LNCAP (cell line): ENCODE results near the gene NR5A2.

Experiments
- CTCF ChIP-seq: fragments of 450-650 bp; IDR thresholded peaks from 2 replicates; pipeline ENCODE4 v1.5.1; 2017; ENCODE audit warnings: mild to moderate bottlenecking

The NR5A2 gene

GRCh38 chr1:200036619-200037270 lies 9.2 kb downstream of the NR5A2 start:
- TF ChIP-seq CTCF, result no peak

- no peak for TF ChIP-seq CTCF
Measured at GRCh38 chr1:200037501-200037900, 10.0 kb downstream of the NR5A2 start.

- no peak for TF ChIP-seq CTCF
Measured at GRCh38 chr1:200037904-200038303, 10.4 kb downstream of the NR5A2 start.

DNA sequence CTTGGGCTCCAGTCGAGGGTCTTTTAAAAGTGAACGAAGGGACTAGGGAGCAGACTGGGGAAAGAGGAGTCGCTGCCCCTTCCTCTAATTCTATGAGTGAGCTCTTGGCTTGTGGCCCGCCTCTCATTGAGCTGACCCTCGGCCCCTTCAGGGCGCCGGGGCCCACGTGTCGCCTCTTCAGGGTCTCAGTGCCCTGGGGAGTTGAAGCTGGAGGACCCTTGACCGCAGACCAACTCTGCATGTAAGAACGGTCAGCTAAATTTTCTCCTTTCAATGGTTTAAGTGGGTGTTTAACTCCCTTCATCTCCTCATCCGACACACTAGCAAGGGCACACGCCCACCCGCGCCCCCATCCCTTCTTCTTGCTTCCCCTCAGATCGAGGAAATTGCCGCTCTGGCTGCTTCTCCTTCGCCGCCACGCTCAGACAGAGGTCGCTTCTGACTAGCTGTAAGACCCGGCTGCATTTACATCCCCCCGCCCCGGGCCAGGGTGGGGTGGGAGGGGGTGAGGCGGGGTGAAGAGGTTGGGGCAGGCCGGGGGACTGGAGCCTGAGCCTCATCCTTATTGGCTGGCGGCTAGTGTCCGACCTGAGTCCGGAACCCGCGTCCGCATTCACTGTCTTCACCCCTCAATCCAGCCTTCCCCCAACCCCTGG lies 10.9 kb downstream of the NR5A2 start:
- TF ChIP-seq CTCF, result no peak

DNA sequence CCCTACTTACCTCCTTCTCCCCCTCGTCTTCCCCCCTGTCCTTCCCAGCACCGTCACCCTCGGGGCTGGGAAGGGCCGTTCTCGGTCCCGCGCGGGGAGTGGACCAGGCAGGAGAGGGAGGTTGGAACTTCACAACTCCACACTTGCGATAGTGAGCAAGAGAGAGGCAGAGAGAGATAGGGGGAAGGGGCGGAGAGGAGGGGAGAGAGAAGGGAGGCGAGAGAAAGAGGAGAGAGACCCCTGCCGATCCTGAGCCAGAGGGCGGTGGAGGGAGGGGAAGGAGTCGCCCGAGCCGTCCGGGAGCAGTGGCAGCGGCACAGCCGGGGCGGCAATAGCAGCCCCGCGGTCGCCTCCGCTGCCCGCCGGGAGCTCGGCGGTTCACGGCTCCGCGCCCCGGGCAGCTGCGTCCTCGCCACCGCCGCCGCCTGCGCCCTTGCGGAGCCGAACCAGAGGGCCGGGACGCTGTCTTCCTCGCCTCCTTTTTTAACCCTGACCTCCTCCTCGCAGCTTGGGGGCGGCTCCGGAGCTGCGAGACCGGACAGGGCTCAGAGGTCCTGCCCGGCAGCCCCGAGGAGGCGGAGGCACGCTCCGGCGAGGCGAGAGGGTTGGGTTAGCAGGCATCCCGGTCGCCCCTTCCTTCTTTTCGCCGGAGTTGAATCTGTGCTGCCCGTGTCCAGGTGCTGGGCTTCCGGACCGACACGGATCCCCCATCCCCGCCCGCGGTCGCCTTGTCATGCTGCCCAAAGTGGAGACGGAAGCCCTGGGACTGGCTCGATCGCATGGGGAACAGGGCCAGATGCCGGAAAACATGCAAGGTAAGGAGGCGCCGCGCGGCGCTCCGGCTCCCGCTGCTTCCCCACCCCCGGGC lies 11.7 kb downstream of the NR5A2 start:
- TF ChIP-seq CTCF, result no peak

DNA sequence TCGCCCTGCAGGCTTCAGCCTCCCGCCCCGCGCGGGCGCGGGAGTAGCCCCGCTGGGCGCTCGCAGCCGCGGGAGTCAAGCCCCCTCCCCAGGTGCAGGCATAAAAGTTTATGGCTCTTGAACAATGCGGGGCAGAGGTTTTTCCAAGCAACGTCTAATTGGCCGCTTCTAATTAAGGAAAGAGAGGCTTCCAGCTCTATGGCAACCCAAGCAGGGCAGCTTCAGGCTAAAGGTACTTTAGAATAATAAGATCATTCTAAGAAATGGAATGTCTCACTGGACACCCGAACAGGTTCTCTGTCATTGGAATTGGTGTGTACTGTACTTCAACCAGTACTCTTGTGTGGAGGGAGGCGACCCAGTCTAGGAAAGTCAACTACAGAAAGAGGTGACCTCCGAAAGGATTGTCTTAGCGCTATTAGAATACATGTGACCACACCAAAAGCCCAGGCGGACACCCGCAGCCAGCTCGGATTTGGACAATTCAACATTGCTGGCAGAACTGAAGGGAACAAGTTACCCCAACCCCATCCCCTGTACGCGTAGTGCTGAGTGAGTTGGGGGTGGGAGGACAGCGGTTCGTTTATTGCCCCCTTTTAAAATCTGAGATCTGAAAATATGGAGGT lies 12.5 kb downstream of the NR5A2 start:
- TF ChIP-seq CTCF, result no peak

GRCh38 chr1:200040481-200041138 lies 13.1 kb downstream of the NR5A2 start:
- TF ChIP-seq CTCF, result no peak
